ENCODE data around the gene ELP1. TPM values are rescaled to one million over a fixed set of nuclear protein-coding genes. Genes with fewer than 3 reads are reported as not detected.

Gene ELP1
- total and polyA plus RNA-seq, 2 donors (not counting 3 experiments of a cell fraction or from before 2014, with no cell fraction given), result 12.6 to 21.8 TPM

GRCh38 chr9:108963459-108964143 is 29.7 kb upstream of the ELP1 start:
- FAIRE-seq, result no peak
- H3K79me2 ChIP-seq (ENCODE audit: control insufficient read depth, insufficient read depth, low read length), result no peaks in the 10 kb centered on the region
- no peak overlapping the region for H3K9ac ChIP-seq (replicated peaks; ENCODE audit: extremely low read depth, insufficient read depth, low read length)
- H3K4me1 ChIP-seq (ENCODE audit: control insufficient read depth, extremely low read depth, insufficient read depth, low read length), result no peaks in the 10 kb centered on the region
- intact Hi-C loops (cut with micrococcal nuclease) (no loop called here), dilution Hi-C loops (cut with MboI; ENCODE audit: extremely low pct_ligation_motif_present, low sequenced_read_pairs) (no loop called here)
- POLR2A ChIA-PET, result no interaction called here
- DNase-seq (ENCODE audit: low read depth, low spot score), result peak; percentile 35
- no peaks in the 10 kb centered on the region for H3K27me3 ChIP-seq (ENCODE audit: control insufficient read depth in 2 of 2, insufficient read depth in 2 of 2, low read length in 2 of 2)
- H3K27ac ChIP-seq (ENCODE audit: insufficient read depth, low read depth, low read length), result no peak overlapping the region
- H3K9me1 ChIP-seq (replicated peaks; ENCODE audit: control insufficient read depth, extremely low read depth, insufficient read depth, low read length), result no peaks in the 10 kb centered on the region
- no peaks in the 10 kb centered on the region for H4K20me1 ChIP-seq (replicated peaks; ENCODE audit: control insufficient read depth, extremely low read depth, insufficient read depth, low read length)
- H3K4me3 ChIP-seq (replicated peaks in 1 of 3; ENCODE audit: insufficient read depth in 1 of 3, low read depth in 1 of 3, low read length in 3 of 3), result no peak overlapping the region
- H3K4me2 ChIP-seq (ENCODE audit: insufficient read depth, low read length), result no peak overlapping the region
- TF ChIP-seq POLR2A (IDR thresholded peaks at IDR 0.05; ENCODE audit: low read depth, low read length) (no peak), EZH2 (IDR thresholded peaks at IDR 0.05; ENCODE audit: borderline replicate concordance, low read depth, low read length, severe bottlenecking) (no peak), MYC (IDR thresholded peaks at IDR 0.05; ENCODE audit: low read depth, low read length) (no peak), GATA2 (IDR thresholded peaks at IDR 0.05; ENCODE audit: insufficient read depth, insufficient read length, low read depth, low read length) (no peak), CTCF (IDR thresholded peaks at IDR 0.05; ENCODE audit: extremely low read depth in 1 of 2, insufficient read depth in 1 of 2, low read depth in 1 of 2, low read length in 2 of 2) (no peak), JUN (IDR thresholded peaks at IDR 0.05; ENCODE audit: borderline replicate concordance, insufficient read depth, insufficient read length, low read depth) (no peak), POLR2AphosphoS5 (IDR thresholded peaks at IDR 0.05; ENCODE audit: insufficient read depth, low read depth, low read length) (no peak), FOS (IDR thresholded peaks at IDR 0.05; ENCODE audit: borderline replicate concordance, insufficient read depth, low read length) (no peak)
- TF ChIP-seq, protein P1, sequence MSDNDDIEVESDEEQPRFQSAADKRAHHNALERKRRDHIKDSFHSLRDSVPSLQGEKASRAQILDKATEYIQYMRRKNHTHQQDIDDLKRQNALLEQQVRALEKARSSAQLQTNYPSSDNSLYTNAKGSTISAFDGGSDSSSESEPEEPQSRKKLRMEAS (IDR thresholded peaks at IDR 0.05; ENCODE audit: insufficient read depth, insufficient read length), result no peak
- no peak overlapping the region for H2AFZ ChIP-seq (ENCODE audit: low read depth, low read length)
- H3K36me3 ChIP-seq (ENCODE audit: control insufficient read depth in 2 of 2, extremely low read depth in 1 of 2, insufficient read depth in 2 of 2, low read length in 2 of 2), result peaks cover 5 to 6% of the 10 kb centered on the region in 2 experiments
- no peaks in the 10 kb centered on the region for H3K9me3 ChIP-seq (replicated peaks; ENCODE audit: control insufficient read depth, insufficient read depth, low read length)
- BruUV-seq (replicated peaks), result no TSS peak
- CTCF ChIA-PET, result interaction anchor here (0.7 to 4.6 kb wide), 3 partner anchors 10 to 45 kb away, joined by 3 to 31 read pairs (median 5); no protein-coding TSS in a partner anchor

Measured in endothelial cell of umbilical vein (primary cell).